Stimulated activated CD4-positive, alpha-beta T cell treated with anti-CD3 and anti-CD28 coated beads, TNF-alpha, amount 100 ng/mL, for 1 hour (primary cell): ENCODE data around the gene SMAD7.

ENCODE experiments used
- DNase-seq, 3 donors: peaks; one replicate each; pipeline ENCODE4 v3.0.0-alpha.2; 2020; ENCODE audit warnings: low read depth in 3 of 3, low spot score in 1 of 3

SMAD7 gene

DNA sequence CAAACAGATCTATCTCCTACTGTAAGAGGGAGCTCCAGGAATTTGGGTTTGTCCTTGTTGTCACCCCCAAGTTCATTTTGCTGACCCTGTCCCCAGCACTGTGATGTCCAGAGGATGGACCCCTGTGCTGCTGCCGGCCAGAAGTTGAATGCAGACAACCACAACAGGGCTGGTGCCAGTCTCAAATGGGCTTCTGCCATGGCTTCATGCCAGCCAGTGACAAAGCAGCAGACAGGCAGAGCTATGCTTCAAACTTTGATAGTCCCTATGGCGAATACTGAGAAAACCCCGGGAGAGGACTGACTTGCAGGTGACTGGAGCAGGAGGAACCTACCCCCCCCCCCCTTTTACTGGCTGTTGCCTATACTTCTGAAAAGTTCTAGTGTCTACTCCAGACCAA is 3.2 kb downstream of the SMAD7 start:
- no peak for DNase-seq

DNA sequence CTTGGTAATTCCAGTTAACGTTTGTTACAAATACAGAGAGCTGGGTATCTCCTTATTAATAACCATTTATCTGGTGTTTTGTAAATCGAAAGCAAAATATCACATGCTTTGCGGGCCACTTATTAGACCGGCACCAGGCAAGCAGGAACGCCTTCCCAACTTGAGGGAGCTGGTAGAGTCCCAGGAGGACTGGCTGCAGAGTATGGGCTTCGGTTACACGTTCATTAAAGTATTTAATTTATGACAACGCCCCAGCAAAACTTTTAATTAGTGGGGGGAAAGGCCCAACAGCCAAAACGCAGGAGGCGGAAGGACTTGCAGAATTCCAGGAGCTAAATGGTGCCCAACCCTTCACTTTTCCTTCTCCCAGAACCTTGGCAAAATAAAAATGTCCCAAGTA is 3.7 kb downstream of the SMAD7 start:
- no peak for DNase-seq

DNA sequence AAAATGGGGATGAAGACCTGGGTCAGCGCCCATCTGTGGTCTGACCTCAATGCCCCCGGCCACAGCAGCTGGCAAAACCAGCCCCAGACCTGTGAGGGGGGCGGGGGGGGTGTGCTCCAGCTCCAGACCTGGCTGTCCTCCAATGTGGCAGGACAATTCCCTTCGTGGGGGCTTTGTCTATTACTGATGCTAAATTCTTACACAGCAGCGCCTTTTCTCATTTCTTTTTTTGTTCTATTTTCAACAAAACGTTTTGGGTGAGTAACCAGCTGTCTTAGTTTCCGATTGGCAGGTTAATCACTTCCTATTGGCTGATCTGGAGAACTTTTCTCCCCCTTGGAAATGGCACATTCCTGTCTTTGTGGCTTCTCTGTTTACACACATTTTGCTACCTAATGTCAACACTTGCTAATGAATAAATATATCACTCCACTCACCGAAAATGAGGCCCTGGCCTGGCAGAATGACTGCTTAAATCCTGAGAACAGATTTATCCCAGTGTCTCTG is 4.4 kb downstream of the SMAD7 start:
- DNase-seq = no peak

DNA sequence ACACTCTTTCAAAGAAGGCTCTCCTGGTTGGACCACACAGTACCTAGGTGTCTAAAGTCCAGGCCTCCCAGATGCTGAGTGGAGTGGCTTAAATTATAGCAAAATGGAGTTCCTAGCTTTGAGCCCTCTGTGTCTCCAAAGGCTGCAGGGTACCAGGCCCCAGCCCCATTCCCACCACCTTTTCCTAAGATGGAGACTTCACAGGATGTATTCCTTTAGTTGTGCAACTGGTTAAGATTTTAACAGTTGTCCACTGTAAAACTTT is 4.9 kb downstream of the SMAD7 start:
- no peak for DNase-seq

DNA sequence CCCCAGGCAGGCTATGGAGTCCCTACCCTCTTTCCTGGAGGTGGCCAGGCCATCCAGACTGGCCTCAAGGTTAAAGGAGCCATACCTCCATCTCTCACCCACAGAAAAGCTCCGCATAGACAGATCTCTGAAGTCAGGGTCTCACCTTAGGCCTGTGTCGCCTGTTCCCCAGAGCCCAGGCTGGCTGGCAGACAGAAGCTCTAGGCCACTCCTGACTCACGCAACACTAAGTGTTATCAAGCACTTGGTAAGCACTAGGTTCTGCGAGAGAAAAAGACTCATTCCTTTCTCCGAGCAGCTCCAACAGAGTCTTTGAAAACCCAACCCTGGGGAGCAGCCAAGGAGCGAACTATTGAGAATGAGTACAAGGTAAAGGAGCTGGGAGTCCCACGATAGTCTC is 6.1 kb downstream of the SMAD7 start:
- DNase-seq = no peak

DNA sequence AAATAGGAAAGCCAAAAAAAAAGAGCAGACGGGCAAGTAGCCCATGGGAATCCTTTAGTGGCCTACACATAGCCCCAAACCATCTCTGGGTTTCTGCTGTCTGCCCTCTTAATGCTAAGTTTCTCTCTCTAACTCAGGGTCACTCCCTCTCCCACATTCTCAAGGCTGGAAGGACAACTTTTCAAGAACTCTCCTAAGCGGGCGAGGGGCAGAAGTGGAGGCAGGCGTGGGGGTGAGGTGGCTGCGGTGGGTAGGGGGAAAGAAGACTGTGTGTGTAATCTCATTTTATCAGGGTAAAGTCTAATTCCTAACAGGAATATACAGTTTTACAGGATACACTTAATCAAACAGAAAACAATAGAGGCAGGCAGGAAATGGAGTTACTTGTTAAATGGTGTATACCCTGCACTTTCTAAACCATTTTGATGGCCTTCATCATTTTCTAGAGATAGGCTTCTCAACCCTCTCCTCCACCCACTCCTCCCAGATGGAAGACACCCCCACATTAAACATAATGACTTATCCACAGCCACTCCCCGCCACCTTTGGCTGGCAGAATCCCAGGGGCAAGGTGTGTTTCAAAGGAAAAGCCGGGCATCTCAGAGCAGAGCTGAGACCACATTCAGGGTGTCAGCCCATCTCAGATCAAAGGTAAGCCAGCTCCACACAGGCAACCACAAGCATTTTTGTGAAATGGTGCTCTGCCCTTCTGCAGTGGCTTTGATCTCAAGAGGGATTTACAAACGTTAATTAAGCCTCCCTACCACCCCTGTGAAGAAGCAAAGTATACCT is 6.8 kb downstream of the SMAD7 start:
- DNase-seq = no peak

DNA sequence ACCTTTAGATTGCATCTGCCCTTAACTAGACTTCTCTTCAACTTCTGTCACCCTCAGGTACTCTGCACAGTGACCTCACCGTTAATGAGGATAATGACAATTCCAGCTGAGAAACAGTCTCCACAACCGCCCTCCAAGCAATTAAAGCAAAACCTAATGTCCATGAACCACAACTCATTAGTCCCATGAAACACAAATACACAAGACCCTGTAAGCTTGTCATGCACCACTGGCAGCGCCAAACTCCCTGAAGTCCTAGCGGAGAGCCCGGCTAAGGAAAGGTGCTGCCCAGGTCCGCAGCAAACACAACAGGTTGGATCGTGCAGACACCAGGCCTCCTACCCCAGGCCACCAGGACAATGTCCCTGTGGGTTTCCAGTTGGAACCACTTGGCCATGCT is 7.4 kb downstream of the SMAD7 start:
- DNase-seq = no peak

DNA sequence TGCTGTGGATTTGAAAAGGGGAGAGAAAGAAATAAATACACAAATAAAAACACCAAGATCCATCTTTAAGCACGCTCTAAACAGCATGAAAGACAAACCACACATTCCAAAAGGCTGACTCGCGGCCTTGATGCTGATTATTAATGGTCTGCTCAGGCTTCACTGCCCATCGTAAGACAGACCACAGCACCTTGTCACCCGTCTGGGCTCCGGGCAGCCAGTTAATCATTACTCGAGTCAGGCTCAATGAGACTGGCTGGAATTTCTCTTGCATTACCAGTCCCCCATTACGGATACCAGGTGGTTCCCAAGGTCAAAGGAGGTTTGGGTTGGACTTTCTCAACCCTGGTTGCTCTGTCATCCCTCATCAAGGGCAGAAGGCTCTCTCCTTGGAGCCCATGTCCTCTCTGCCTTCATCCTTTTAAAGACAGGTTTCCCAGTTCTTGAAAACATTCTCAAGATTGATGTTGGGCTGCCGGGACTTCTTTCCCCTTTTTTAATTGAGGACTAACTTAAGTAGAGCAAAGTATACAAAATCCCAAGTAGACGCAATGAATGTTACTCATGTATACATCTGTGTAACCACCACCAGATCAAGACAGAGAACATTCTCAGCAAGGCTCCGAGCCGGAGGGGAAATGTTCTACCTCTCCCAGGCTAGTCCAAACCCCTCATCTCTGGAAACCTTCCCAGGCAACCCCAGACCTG is 8.1 kb downstream of the SMAD7 start:
- no peak for DNase-seq

DNA sequence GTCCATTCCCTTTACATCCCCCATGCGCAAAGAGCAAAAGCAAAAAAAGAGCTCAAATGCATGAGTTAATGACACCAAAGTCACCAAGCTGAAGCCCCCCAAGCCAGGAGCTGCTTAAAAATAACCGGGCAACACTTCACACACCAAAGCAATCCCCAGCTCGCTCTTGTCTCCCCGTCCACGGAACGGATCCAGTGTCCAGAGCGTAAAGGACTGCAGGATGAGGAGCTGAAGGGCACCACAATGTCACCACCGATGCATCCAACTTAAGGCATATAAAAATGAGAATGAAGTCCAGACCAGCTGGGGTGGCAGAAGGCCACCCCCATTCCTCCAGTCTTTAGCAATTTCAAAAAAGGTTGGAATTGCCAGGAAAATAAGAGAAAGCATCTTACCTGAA is 8.7 kb downstream of the SMAD7 start:
- no peak for DNase-seq

DNA sequence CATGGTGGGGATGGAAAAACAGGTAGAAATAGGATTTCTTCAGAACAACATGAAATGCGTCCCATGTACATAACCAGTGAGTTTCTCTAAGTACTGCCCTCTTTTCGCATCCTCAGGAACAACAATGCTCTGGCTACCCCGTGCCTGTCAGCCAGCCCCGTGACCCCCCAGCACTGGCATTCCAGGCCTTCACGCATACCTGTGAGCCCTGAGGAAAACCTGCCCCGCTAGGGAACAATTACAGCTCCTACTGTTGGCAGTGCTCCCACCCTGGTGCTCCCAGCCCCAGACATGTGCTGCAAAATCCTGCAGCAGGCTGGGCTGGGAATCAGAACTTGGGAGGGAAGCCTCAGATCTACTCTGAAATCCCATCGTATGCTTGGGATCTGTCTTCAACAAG is 9.1 kb downstream of the SMAD7 start:
- DNase-seq = no peak

DNA sequence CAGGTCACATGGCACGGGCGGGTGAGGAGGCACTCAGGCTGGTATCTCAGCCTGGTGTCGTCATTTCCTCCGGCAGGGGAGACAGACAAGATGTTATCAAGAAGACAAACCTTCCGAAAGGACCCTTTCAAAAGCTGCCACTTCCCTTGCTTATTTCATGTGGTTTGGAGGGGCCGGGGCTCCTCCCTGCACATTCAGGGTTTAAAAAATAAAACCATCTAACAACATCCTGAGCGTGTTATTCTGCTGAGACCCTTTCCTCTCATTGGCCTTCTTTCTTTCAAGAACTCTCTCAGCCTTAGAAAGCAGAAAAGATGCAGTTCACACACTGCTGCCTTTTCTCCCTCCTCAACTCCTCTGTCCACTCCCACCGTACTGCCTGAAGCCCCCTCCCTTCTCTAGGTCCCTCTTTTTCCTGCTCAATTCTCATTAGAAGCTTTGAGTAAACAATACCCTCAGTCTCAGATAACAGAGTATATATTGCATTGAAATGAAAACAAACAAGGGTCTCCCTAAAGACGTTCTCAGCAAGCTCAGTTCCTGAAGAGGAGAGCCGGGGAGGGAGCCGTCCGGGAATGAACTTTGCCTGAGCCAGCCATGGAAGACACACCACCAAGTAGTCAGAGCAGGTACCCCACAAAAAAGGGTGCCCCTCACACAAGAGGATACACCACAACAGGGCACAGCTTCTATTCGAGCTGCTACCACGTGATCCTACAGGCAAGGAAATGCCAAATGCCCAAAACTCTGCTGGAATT is 9.7 kb downstream of the SMAD7 start:
- DNase-seq = peak in 2 of 3 donors; percentile 68 to 69

DNA sequence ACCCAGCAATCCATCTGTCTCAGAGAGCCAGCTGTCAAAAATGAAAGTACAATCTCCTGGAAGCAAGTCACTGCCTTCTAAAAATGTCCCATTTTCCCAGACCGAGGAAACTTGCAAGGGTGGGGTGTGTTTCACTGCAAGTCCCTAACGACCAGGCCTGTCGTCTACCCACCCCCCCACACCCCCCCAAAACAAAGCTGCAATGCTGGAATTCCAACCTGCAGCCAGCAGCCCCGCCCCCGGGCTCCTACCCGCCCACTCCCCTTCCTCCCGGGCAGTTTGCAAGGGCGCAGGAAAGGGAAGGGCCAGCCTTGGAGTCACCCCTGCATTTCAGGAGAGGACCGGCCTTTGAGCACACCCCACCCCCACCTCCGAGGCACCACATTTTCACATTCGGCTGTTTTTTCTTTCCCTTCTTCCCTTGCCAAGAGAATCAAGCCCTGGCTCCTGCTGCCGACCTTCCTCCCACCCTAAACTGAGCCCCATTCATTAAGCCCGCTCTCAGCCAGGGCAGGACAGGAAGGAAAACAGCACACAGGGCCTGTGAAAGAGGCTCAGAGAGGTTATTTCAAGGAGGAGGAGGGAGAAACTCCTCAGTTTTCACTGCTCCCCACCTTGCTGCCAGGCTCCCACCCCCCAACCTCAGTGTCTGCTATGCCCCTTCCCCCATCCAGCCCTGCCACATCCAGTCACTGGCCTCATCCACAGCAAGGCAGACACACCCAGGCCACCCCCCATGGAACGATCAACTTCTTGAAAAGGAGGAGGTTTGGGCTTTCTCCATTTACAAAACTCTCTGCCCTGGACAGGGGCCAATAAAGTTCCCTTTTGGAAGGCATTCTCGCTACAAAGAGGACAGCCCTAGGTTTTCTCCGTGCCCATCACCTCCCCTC is 11.3 kb downstream of the SMAD7 start:
- DNase-seq = no peak

DNA sequence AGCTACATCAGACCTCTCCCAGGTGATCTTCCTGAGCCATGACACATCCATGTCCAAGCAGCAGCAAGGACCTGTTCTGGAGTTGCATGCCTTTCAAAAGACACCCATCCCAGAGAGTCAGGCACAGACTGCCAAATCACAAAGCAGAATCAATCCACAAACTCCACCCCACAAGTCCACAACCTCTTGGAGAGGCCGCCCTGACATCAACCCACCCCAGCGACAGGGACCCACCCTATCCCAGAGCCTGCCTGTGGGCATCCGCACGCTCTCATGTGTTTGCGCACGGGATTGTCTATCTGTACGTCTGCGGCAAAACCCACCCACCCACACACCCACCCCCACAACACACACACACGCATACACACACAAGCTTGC is 11.9 kb downstream of the SMAD7 start:
- DNase-seq = no peak

DNA sequence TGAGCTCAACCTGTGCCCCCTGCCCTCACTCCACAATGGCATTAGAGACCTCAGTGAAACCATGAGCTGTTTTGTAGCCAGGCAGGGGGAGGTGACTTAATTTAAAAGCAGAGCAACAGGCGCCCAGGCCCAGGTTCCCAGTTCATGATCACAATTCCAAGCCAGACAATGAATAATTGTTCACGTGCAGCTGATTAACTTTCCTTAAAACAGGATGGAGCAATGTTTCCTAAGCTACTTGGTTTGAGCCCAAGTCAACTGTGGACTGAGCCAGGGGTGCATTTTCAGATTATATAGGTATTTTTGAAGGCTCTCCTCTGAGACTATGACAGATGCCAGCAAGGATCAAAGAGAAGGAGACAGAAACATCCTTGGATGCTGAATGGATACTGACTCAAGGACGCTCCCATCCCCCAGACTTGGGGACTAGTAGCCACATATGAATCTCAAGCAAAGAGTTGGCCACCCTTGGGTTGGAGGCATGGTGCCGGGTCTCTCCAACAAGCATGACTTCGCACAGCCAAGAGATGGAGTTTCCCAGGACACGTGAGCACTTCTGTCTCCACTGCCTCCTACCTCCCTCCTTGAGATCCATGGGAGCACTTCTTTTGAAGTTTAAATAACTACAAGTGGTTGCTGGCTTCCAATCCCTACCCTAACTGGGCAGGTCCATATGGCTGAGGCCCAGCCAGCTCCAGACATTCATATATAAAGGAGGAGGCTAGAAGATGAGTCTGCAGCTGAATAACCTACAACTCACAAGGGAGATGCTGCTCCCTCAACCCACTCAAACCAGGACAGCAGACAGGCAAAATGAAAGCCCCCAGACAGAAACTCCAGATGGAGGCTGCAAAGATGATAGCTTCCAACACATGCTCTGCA is 12.7 kb downstream of the SMAD7 start:
- DNase-seq = no peak

DNA sequence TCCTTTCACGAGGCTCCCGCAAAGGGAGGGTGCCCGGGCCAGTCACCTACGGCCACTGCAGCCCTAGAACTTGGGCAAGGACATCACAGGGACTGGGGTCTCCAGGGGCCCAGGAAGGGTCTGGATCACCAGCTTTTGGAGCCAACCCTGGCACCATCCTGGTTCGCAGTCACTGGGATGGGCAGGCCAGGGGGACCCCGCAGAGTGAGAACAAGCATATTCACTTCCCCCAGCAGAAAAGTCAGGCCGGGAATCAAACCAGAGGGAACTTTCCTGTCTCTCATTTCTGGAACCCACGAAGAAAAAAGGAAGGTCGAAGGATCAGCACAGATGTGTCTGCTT is 15.4 kb downstream of the SMAD7 start:
- DNase-seq = no peak

DNA sequence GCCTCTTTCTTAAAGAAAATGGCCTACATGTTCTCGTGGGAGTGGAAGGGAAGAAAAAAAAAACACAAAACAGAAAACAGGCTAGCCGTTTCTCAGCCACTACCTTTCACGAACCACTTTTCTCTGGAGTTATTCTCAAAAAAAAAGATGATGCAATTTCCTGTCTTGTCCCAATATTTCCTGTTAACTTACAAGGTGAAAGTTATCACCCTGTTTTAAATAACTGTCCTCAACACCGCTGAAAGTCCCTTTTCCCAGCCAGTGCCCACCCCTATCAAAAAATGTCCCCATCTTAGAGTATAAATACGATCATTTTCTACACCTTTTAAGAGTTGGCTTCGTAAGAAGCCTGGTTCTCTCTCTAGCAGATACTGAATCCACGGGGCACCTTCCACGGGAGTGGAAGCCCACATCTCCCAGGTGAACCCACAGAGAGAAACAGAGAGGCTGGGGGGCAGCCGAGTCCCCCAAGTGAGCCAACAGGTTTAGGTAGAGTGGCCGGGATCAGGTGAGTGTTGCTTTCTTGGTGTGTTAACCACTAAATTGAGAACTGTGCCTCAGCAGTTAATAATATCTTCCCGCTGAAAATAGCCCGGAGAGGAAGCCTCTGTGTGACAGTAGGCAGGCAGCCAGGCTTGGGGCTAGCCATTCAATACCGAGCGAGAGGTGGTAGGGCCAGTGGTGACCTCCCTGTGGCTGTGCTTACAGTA is 15.9 kb downstream of the SMAD7 start:
- no peak for DNase-seq

DNA sequence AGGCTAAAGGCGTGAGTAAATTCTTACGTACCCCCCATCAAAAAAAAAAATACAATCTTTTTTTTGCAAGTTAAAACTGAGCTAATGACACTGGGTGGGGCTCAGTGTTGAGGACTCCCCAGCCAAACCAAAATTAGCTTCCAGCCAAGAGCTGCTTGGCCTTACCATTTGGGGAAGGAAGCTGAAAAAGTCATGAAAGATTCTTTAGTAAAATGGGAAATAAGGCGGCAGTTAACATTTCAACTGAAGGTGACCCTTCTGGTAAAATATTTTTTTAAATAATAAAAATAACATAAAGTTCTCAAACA is 16.4 kb downstream of the SMAD7 start:
- no peak for DNase-seq

DNA sequence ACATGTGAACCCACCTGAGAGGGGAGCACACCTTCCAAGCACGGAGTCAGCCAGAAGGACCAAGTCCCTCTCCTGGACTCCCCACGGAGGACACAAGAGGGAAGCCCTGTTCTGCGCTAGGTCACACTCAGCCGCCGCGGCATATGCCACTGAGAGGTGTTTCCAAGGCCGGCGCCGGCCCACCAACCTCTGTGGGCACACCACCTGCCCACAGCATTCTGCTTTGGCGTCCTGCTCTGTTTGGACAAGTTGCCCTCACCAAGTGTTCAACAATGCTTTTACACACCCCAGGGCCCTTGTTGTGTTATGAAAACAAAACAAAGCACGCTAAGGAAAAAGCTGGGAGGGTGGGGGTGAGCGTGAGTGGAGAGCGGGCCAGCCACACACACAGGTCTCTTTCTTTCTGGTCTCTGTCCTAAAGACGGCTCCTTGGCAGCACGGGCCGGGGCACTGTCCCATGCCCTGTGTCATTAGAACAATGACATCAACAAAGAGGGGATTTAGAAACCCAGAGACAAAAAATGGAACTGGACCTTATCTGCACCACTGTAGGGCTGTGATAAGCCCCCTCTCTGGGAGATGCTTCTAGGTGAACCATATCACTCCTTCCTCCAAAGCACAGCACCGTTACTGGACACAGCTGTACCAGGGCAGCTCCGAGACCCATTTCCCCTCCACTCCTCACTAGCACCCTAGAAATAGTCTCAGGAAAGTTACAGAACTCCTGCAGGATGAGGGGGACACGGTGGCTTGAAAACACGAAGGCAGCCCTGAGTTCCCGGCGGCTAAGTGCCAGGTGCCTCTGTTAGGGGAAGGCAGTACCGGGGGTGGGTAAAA is 17.0 kb downstream of the SMAD7 start:
- no peak for DNase-seq
